ENCODE results near the gene SH3GL2. TPM values are rescaled to one million over a fixed set of nuclear protein-coding genes. Genes with fewer than 3 reads are reported as not detected.

Gene SH3GL2
- total RNA-seq, 1 experiment from 2014 or later, result not detected

GRCh38 chr9:17694336-17694735 is 115.5 kb downstream of the SH3GL2 start:
- Mint-ChIP-seq H3K36me3 (ENCODE audit: insufficient read depth, unreplicated experiment) (no peaks in the 10 kb centered on the region), H3K9me3 (ENCODE audit: unreplicated experiment) (no peaks in the 10 kb centered on the region), H3K27ac (ENCODE audit: low read depth, unreplicated experiment) (no peak overlapping the region), H3K4me3 (ENCODE audit: unreplicated experiment) (no peak overlapping the region), H3K27me3 (ENCODE audit: insufficient read depth, unreplicated experiment) (peaks cover 13% of the 10 kb centered on the region), H3K4me1 (ENCODE audit: insufficient read depth, unreplicated experiment) (no peaks in the 10 kb centered on the region)
- ChIA-PET CTCF (no interaction called here), POLR2A (no interaction called here)
- BruUV-seq (replicated peaks), result no TSS peak
- intact Hi-C loops (cut with micrococcal nuclease), result no loop called here
- TF ChIP-seq CTCF (IDR thresholded peaks at IDR 0.05; ENCODE audit: unreplicated experiment), result no peak
- no peak for DNase-seq (ENCODE audit: unreplicated experiment)

- no TSS peak for BruUV-seq (replicated peaks)
- H3K36me3 Mint-ChIP-seq (ENCODE audit: insufficient read depth, unreplicated experiment), result no peaks in the 10 kb centered on the region
- ChIA-PET POLR2A (no interaction called here), CTCF (no interaction called here)
- H3K4me3 Mint-ChIP-seq (ENCODE audit: unreplicated experiment), result no peak overlapping the region
- no peaks in the 10 kb centered on the region for H3K9me3 Mint-ChIP-seq (ENCODE audit: unreplicated experiment)
- intact Hi-C loops (cut with micrococcal nuclease), result no loop called here
- DNase-seq (ENCODE audit: unreplicated experiment), result no peak
- H3K4me1 Mint-ChIP-seq (ENCODE audit: insufficient read depth, unreplicated experiment), result no peaks in the 10 kb centered on the region
- no peak for TF ChIP-seq CTCF (IDR thresholded peaks at IDR 0.05; ENCODE audit: unreplicated experiment)
- H3K27me3 Mint-ChIP-seq (ENCODE audit: insufficient read depth, unreplicated experiment), result peaks cover 22% of the 10 kb centered on the region
- H3K27ac Mint-ChIP-seq (ENCODE audit: low read depth, unreplicated experiment), result no peak overlapping the region
Measured at GRCh38 chr9:17695482-17695881, 116.6 kb downstream of the SH3GL2 start.

- ChIA-PET CTCF (no interaction called here), POLR2A (no interaction called here)
- no peak for TF ChIP-seq CTCF (IDR thresholded peaks at IDR 0.05; ENCODE audit: unreplicated experiment)
- no peak for DNase-seq (ENCODE audit: unreplicated experiment)
- intact Hi-C loops (cut with micrococcal nuclease), result no loop called here
- no peaks in the 10 kb centered on the region for H3K36me3 Mint-ChIP-seq (ENCODE audit: insufficient read depth, unreplicated experiment)
- peaks cover 46% of the 10 kb centered on the region for H3K27me3 Mint-ChIP-seq (ENCODE audit: insufficient read depth, unreplicated experiment)
- no peaks in the 10 kb centered on the region for H3K4me1 Mint-ChIP-seq (ENCODE audit: insufficient read depth, unreplicated experiment)
- H3K4me3 Mint-ChIP-seq (ENCODE audit: unreplicated experiment), result no peak overlapping the region
- no peaks in the 10 kb centered on the region for H3K9me3 Mint-ChIP-seq (ENCODE audit: unreplicated experiment)
- H3K27ac Mint-ChIP-seq (ENCODE audit: low read depth, unreplicated experiment), result no peak overlapping the region
- no TSS peak for BruUV-seq (replicated peaks)
Measured at GRCh38 chr9:17699615-17700330, 120.9 kb downstream of the SH3GL2 start.

- peaks cover 25% of the 10 kb centered on the region for H3K27me3 Mint-ChIP-seq (ENCODE audit: insufficient read depth, unreplicated experiment)
- ChIA-PET POLR2A (interaction anchor here (0.6 kb wide), 1 partner anchor 147 kb away, joined by 3 read pairs; no protein-coding TSS in a partner anchor), CTCF (no interaction called here)
- DNase-seq (ENCODE audit: unreplicated experiment), result no peak
- H3K4me1 Mint-ChIP-seq (ENCODE audit: insufficient read depth, unreplicated experiment), result no peaks in the 10 kb centered on the region
- no peaks in the 10 kb centered on the region for H3K9me3 Mint-ChIP-seq (ENCODE audit: unreplicated experiment)
- BruUV-seq (replicated peaks), result no TSS peak
- no peak overlapping the region for H3K4me3 Mint-ChIP-seq (ENCODE audit: unreplicated experiment)
- no peak for TF ChIP-seq CTCF (IDR thresholded peaks at IDR 0.05; ENCODE audit: unreplicated experiment)
- H3K27ac Mint-ChIP-seq (ENCODE audit: low read depth, unreplicated experiment), result no peak overlapping the region
- intact Hi-C loops (cut with micrococcal nuclease), result no loop called here
- H3K36me3 Mint-ChIP-seq (ENCODE audit: insufficient read depth, unreplicated experiment), result no peaks in the 10 kb centered on the region
Measured at GRCh38 chr9:17706347-17706746, 127.5 kb downstream of the SH3GL2 start.
